Measurements from ENCODE around the gene RSPH6A.
A peak's percentile ranks its signal among the peaks of the same experiment; 100 is the strongest.

RSPH6A gene

GRCh38 chr19:45766869-45767346 is 48.2 kb downstream of the RSPH6A start:
- TF ChIP-seq CREB1 (IDR thresholded peaks at IDR 0.05; ENCODE audit: low read depth) (no peak), TEAD4 (IDR thresholded peaks at IDR 0.05) (no peak), ZBTB7A (IDR thresholded peaks at IDR 0.05; ENCODE audit: low read depth) (no peak), NFIC (IDR thresholded peaks at IDR 0.05) (no peak), TCF12 (IDR thresholded peaks at IDR 0.05; ENCODE audit: low read depth) (no peak), REST (IDR thresholded peaks at IDR 0.05; ENCODE audit: low read depth) (no peak)

- TF ChIP-seq MAX (IDR thresholded peaks at IDR 0.05) (no peak), RAD21 (IDR thresholded peaks at IDR 0.05; ENCODE audit: low read depth) (no peak), CREB1 (IDR thresholded peaks at IDR 0.05; ENCODE audit: low read depth) (no peak), NFIC (IDR thresholded peaks at IDR 0.05) (no peak), EP300 (IDR thresholded peaks at IDR 0.05; ENCODE audit: borderline replicate concordance) (no peak), USF1 (IDR thresholded peaks at IDR 0.05) (no peak), YY1 (IDR thresholded peaks at IDR 0.05; ENCODE audit: low read depth) (no peak), REST (IDR thresholded peaks at IDR 0.05; ENCODE audit: low read depth) (no peak)
Observed at GRCh38 chr19:45766296-45766868, 48.7 kb downstream of the RSPH6A start.

- TF ChIP-seq EP300 (IDR thresholded peaks at IDR 0.05; ENCODE audit: borderline replicate concordance) (no peak), CREB1 (IDR thresholded peaks at IDR 0.05; ENCODE audit: low read depth) (no peak), NFIC (IDR thresholded peaks at IDR 0.05) (no peak), ZBTB7A (IDR thresholded peaks at IDR 0.05; ENCODE audit: low read depth) (no peak), REST (IDR thresholded peaks at IDR 0.05; ENCODE audit: low read depth) (no peak)
Observed at GRCh38 chr19:45765702-45766295, 49.3 kb downstream of the RSPH6A start.

GRCh38 chr19:45764945-45765701 is 50.0 kb downstream of the RSPH6A start:
- TF ChIP-seq USF1 (IDR thresholded peaks at IDR 0.05) (no peak), TCF12 (IDR thresholded peaks at IDR 0.05; ENCODE audit: low read depth) (no peak), CREB1 (IDR thresholded peaks at IDR 0.05; ENCODE audit: low read depth) (no peak), ZBTB7A (IDR thresholded peaks at IDR 0.05; ENCODE audit: low read depth) (peak; percentile 58; the same call in 1 of the 2 replicates), YY1 (IDR thresholded peaks at IDR 0.05; ENCODE audit: low read depth) (no peak), CEBPB (IDR thresholded peaks at IDR 0.05) (no peak), RAD21 (IDR thresholded peaks at IDR 0.05; ENCODE audit: low read depth) (no peak), EP300 (IDR thresholded peaks at IDR 0.05; ENCODE audit: borderline replicate concordance) (no peak), NFIC (IDR thresholded peaks at IDR 0.05) (no peak)

GRCh38 chr19:45764475-45764874 is 50.6 kb downstream of the RSPH6A start:
- TF ChIP-seq TEAD4 (IDR thresholded peaks at IDR 0.05): no peak
- no peak for TF ChIP-seq TAF1 (IDR thresholded peaks at IDR 0.05; ENCODE audit: low read depth)
- no peak for TF ChIP-seq EGR1 (IDR thresholded peaks at IDR 0.05)
- no peak for TF ChIP-seq REST (IDR thresholded peaks at IDR 0.05; ENCODE audit: low read depth)
- no peak for TF ChIP-seq CEBPB (IDR thresholded peaks at IDR 0.05)
- TF ChIP-seq USF1 (IDR thresholded peaks at IDR 0.05): no peak
- no peak for TF ChIP-seq ZBTB7A (IDR thresholded peaks at IDR 0.05; ENCODE audit: low read depth)
- TF ChIP-seq CREB1 (IDR thresholded peaks at IDR 0.05; ENCODE audit: low read depth): no peak
- TF ChIP-seq NFIC (IDR thresholded peaks at IDR 0.05): no peak
- no peak for TF ChIP-seq FOXM1 (IDR thresholded peaks at IDR 0.05; ENCODE audit: borderline replicate concordance, low read depth)

Data from Ishikawa (cell line).